HG03025 (cell line): Measurements from ENCODE around the gene POU4F1.

Experiments used
- ATAC-seq: cut with Tn5 transposase; IDR thresholded peaks from one replicate; pipeline ENCODE4 v1.9.1; 2021; ENCODE audit warnings: mild to moderate bottlenecking, moderate library complexity; ENCODE audit not compliant: unreplicated experiment, low FRiP score

POU4F1 gene

GRCh38 chr13:78593652-78594455 lies 9.5 kb downstream of the POU4F1 start:
- no peak for ATAC-seq

GRCh38 chr13:78593129-78593528 lies 10.2 kb downstream of the POU4F1 start:
- no peak for ATAC-seq

- ATAC-seq, result no peak
Measured at GRCh38 chr13:78592584-78592983, 10.8 kb downstream of the POU4F1 start.

- ATAC-seq, result no peak
Measured at GRCh38 chr13:78589206-78589605, 14.1 kb downstream of the POU4F1 start.

- no peak for ATAC-seq
Measured at GRCh38 chr13:78587395-78587794, 16.0 kb downstream of the POU4F1 start.

GRCh38 chr13:78586706-78587105 lies 16.6 kb downstream of the POU4F1 start:
- ATAC-seq, result no peak

- no peak for ATAC-seq
Measured at GRCh38 chr13:78576261-78576660, 27.1 kb downstream of the POU4F1 start.

- ATAC-seq, result no peak
Measured at GRCh38 chr13:78572459-78572858, 30.9 kb downstream of the POU4F1 start.

- no peak for ATAC-seq
Measured at GRCh38 chr13:78569029-78569428, 34.3 kb downstream of the POU4F1 start.

GRCh38 chr13:78566631-78567030 lies 36.7 kb downstream of the POU4F1 start:
- no peak for ATAC-seq

GRCh38 chr13:78562237-78562889 lies 41.0 kb downstream of the POU4F1 start:
- no peak for ATAC-seq
